ENCODE results near the gene SNRNP48.

- TF ChIP-seq CTCF (IDR thresholded peaks at IDR 0.05; ENCODE audit: poor library complexity) (no peak), EZH2 (IDR thresholded peaks at IDR 0.05; ENCODE audit: borderline replicate concordance) (no peak)
These were observed 11.1 kb upstream of the SNRNP48 start for GRCh38 chr6:7578931-7579330.
